Measurements from ENCODE around the gene AGR2. TPM values are rescaled to one million over a fixed set of nuclear protein-coding genes. Genes with fewer than 3 reads are reported as not detected.

Gene AGR2
- total RNA-seq, 1 experiment from 2014 or later = 140 TPM

DNA sequence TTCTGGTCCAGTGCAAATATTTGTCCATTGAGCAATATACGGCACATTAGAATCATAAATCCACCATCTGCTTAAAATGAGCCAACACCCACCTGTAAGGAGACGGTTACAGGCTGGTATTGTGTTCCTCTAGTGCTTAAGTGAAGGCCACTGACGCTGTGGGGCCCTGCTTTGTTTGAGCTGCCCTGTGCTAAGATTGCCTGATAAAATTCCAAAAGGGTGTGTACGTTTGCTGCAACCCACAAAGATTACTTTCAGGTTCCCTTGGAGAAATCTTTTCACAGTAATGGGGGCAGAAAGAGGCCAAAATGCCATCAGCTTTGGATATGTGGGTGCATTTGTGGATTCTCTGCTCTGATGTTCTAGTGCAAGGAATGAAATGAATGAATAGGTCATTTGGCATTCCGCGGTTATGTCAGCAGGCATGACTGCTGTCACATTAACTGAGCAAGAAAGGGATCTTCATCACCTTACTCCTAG lies 42.6 kb upstream of the AGR2 start:
- ChIA-PET CTCF (interaction anchor here (0.6 to 0.7 kb wide), 4 partner anchors 37 to 152 kb away, joined by 3 to 4 read pairs (median 3); partner anchors contain the start of gene AGR2), POLR2A (ENCODE audit: unreplicated experiment) (interaction anchor here (0.5 to 0.7 kb wide), 2 partner anchors 395 to 1025 kb away, joined by 3 read pairs; no protein-coding TSS in a partner anchor)
- Histone ChIP-seq H4K20me1 (ENCODE audit: low read length) (no peaks in the 10 kb centered on the region), H2AFZ (ENCODE audit: low read length) (peak overlapping the region; percentile 64), H3K36me3 (ENCODE audit: low read depth, low read length) (no peaks in the 10 kb centered on the region), H3K4me1 (ENCODE audit: insufficient read depth, low read length) (peaks cover 38% of the 10 kb centered on the region), H3K4me3 (ENCODE audit: low read length) (peak overlapping the region; percentile 61), H3K4me2 (ENCODE audit: low read length) (peak overlapping the region; percentile 93), H3K9me2 (replicated peaks; ENCODE audit: low read length) (no peaks in the 10 kb centered on the region), H3K9ac (ENCODE audit: low read length) (peak overlapping the region; percentile 76), H3K27ac (ENCODE audit: low read length) (peak overlapping the region; percentile 97), H3F3A (ENCODE audit: low read length, unreplicated experiment) (peaks cover 4% of the 10 kb centered on the region), H3K9me3 (ENCODE audit: low read length) (no peaks in the 10 kb centered on the region), H3K79me2 (ENCODE audit: low read length) (no peaks in the 10 kb centered on the region), H3K27me3 (ENCODE audit: low read length) (no peaks in the 10 kb centered on the region)
- TF ChIP-seq EZH2 (IDR thresholded peaks at IDR 0.05; ENCODE audit: low read length, unreplicated experiment) (no peak), EZH2phosphoT487 (IDR thresholded peaks at IDR 0.05; ENCODE audit: borderline replicate concordance, low read length) (no peak), CTCF (conservative IDR thresholded peaks at IDR 0.05; ENCODE audit: low read depth, low read length) (no peak)
- intact Hi-C loops (cut with micrococcal nuclease) = loop anchor here (1.0 to 2.0 kb wide), 4 partner anchors 34 to 69 kb away; no protein-coding TSS in a partner anchor
- DNase-seq (peak; percentile 95), ATAC-seq (peak; percentile 99)
- BruUV-seq (replicated peaks) = no TSS peak

DNA sequence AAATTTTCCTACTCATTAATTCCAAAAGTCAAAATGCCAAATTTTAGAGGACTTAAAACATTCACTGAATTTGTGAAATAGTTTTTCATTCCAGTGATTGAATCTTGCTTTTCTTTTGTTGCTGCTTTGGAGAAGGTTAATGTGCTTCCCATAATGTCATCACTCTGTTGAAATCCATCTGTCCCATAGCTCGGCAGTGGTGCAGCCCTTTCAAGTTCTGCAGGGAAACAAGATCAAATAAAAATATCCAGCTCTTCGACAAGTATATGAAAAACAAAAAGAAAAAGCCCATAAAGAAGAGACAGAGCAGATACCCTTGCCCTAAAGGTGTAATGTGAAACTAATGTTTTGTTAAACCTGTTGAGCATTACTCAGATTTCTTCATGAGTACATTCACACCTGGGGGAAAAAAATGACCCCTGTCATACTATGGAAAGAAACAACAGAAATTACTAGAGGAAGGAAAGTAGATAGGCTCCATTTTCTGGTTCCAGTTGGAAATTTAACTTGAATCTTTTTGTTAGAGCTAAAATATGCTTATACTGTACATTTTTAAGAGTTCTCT lies 41.9 kb upstream of the AGR2 start:
- Histone ChIP-seq H3K4me2 (ENCODE audit: low read length) (peak overlapping the region; percentile 93), H3K4me1 (ENCODE audit: insufficient read depth, low read length) (peaks cover 33% of the 10 kb centered on the region), H3K36me3 (ENCODE audit: low read depth, low read length) (no peaks in the 10 kb centered on the region), H3K9me3 (ENCODE audit: low read length) (no peaks in the 10 kb centered on the region), H2AFZ (ENCODE audit: low read length) (peak overlapping the region; percentile 63), H3K9ac (ENCODE audit: low read length) (peak overlapping the region; percentile 76), H3F3A (ENCODE audit: low read length, unreplicated experiment) (peaks cover 4% of the 10 kb centered on the region), H3K27me3 (ENCODE audit: low read length) (no peaks in the 10 kb centered on the region), H3K27ac (ENCODE audit: low read length) (peak overlapping the region; percentile 97), H3K79me2 (ENCODE audit: low read length) (no peaks in the 10 kb centered on the region), H3K4me3 (ENCODE audit: low read length) (peak overlapping the region; percentile 61), H3K9me2 (replicated peaks; ENCODE audit: low read length) (no peaks in the 10 kb centered on the region), H4K20me1 (ENCODE audit: low read length) (no peaks in the 10 kb centered on the region)
- intact Hi-C loops (cut with micrococcal nuclease) = loop anchor here (1.0 to 2.0 kb wide), 4 partner anchors 33 to 70 kb away; no protein-coding TSS in a partner anchor
- POLR2A ChIA-PET (ENCODE audit: unreplicated experiment) = interaction anchor here (0.6 to 0.7 kb wide), 3 partner anchors 37 to 394 kb away, joined by 3 to 5 read pairs (median 3); no protein-coding TSS in a partner anchor
- peak; percentile 27 for ATAC-seq
- peak; percentile 50 for DNase-seq
- TSS peak; percentile 98 for BruUV-seq (replicated peaks)
- TF ChIP-seq EZH2phosphoT487 (IDR thresholded peaks at IDR 0.05; ENCODE audit: borderline replicate concordance, low read length) (no peak), EZH2 (IDR thresholded peaks at IDR 0.05; ENCODE audit: low read length, unreplicated experiment) (no peak), CTCF (conservative IDR thresholded peaks at IDR 0.05; ENCODE audit: low read depth, low read length) (no peak)
- CTCF ChIA-PET = interaction anchor here (0.6 to 0.7 kb wide), 2 partner anchors 36 to 151 kb away, joined by 3 read pairs; no protein-coding TSS in a partner anchor
